Subcutaneous abdominal adipose tissue (tissue), 5 donors: ENCODE measurements around the gene OVCA2.

Experiments used
- H3K27ac ChIP-seq: one replicate; pipeline ENCODE4 v1.7.0; 2013; ENCODE audit warnings: low read depth, mild to moderate bottlenecking, inconsistent platforms, low read length, moderate library complexity
- H3K27me3 ChIP-seq, 5 donors: one replicate each; pipeline ENCODE4 v1.7.0; 2013; ENCODE audit warnings: low read length in 5 of 5, inconsistent platforms in 1 of 5; ENCODE audit not compliant: control insufficient read depth in 5 of 5, insufficient read depth in 4 of 5
- H3K36me3 ChIP-seq, 5 donors: one replicate each; pipeline ENCODE4 v1.7.0; 2013; ENCODE audit warnings: low read length in 5 of 5; ENCODE audit not compliant: control insufficient read depth in 5 of 5, insufficient read depth in 5 of 5
- H3K4me1 ChIP-seq, 5 donors: one replicate each; pipeline ENCODE4 v1.7.0; 2013; ENCODE audit warnings: low read length in 5 of 5, mild to moderate bottlenecking in 3 of 5, moderate library complexity in 1 of 5; ENCODE audit not compliant: control insufficient read depth in 5 of 5, insufficient read depth in 5 of 5
- H3K4me3 ChIP-seq, 5 donors: one replicate each; pipeline ENCODE4 v1.7.0; 2013; ENCODE audit warnings: low read length in 5 of 5, low read depth in 1 of 5
- H3K9ac ChIP-seq, 5 donors: one replicate each; pipeline ENCODE4 v1.7.0; 2013; ENCODE audit warnings: low read length in 5 of 5, mild to moderate bottlenecking in 4 of 5, moderate library complexity in 3 of 5
- H3K9me3 ChIP-seq, 5 donors: one replicate each; pipeline ENCODE4 v1.7.0; 2013; ENCODE audit warnings: low read length in 5 of 5; ENCODE audit not compliant: control insufficient read depth in 5 of 5
- donor health status: healthy.
- donor health status: healthy.
- donor health status: healthy.
- donor health status: healthy.
- donor health status: healthy.

OVCA2 gene

GRCh38 chr17:2051933-2052559 lies 10.2 kb downstream of the OVCA2 start:
- Histone ChIP-seq H3K4me1 (peaks cover 6 to 60% (median 34%) of the 10 kb centered on the region in 5 donors), H3K9me3 (no peaks in the 10 kb centered on the region), H3K27me3 (peaks cover 5 to 23% (median 20%) of the 10 kb centered on the region in 5 donors), H3K36me3 (peaks cover 0 to 3% (median 0%) of the 10 kb centered on the region in 5 donors), H3K4me3 (no peak overlapping the region), H3K27ac (no peak overlapping the region), H3K9ac (no peak overlapping the region)

GRCh38 chr17:2053380-2054261 lies 11.8 kb downstream of the OVCA2 start:
- H3K9me3 ChIP-seq = no peaks in the 10 kb centered on the region
- H3K4me1 ChIP-seq = peaks cover 6 to 75% (median 45%) of the 10 kb centered on the region in 5 donors
- H3K27me3 ChIP-seq = peaks cover 11 to 28% (median 27%) of the 10 kb centered on the region in 5 donors
- H3K36me3 ChIP-seq = peaks cover 0 to 7% (median 3%) of the 10 kb centered on the region in 5 donors
- H3K9ac ChIP-seq = no peak overlapping the region
- peak overlapping the region; percentile 46 for H3K27ac ChIP-seq
- peak overlapping the region in 4 of 5 donors; percentile 44 to 71 (median 63) for H3K4me3 ChIP-seq

- peak overlapping the region; percentile 44 to 71 (median 59) for H3K4me3 ChIP-seq
- H3K4me1 ChIP-seq = peaks cover 5 to 76% (median 42%) of the 10 kb centered on the region in 5 donors
- no peak overlapping the region for H3K9ac ChIP-seq
- H3K9me3 ChIP-seq = no peaks in the 10 kb centered on the region
- H3K27ac ChIP-seq = peak overlapping the region; percentile 46
- peaks cover 0 to 7% (median 3%) of the 10 kb centered on the region in 5 donors for H3K36me3 ChIP-seq
- H3K27me3 ChIP-seq = peaks cover 11 to 28% (median 27%) of the 10 kb centered on the region in 5 donors
These were observed 12.4 kb downstream of the OVCA2 start for GRCh38 chr17:2054262-2054511.

- peak within 1 kb of the TSS; percentile 62 for H3K27ac ChIP-seq
- H3K36me3 ChIP-seq = peaks cover 0 to 8% (median 7%) of the 10 kb centered on the region in 5 donors
- no peaks in the 10 kb centered on the region for H3K9me3 ChIP-seq
- peak within 1 kb of the TSS; percentile 47 to 75 (median 66) for H3K4me3 ChIP-seq
- H3K27me3 ChIP-seq = peaks cover 11 to 33% (median 27%) of the 10 kb centered on the region in 5 donors
- H3K9ac ChIP-seq = peak within 1 kb of the TSS in 2 of 5 donors; percentile 56 to 58
- H3K4me1 ChIP-seq = peaks cover 2 to 76% (median 43%) of the 10 kb centered on the region in 5 donors
These were observed 12.9 kb downstream of the OVCA2 start, which contains the start of gene HIC1 for GRCh38 chr17:2054512-2055291. HIC1 (plus strand) TSS chr17:2055103; CDS start chr17:2056691, 1,588 bp downstream.

DNA sequence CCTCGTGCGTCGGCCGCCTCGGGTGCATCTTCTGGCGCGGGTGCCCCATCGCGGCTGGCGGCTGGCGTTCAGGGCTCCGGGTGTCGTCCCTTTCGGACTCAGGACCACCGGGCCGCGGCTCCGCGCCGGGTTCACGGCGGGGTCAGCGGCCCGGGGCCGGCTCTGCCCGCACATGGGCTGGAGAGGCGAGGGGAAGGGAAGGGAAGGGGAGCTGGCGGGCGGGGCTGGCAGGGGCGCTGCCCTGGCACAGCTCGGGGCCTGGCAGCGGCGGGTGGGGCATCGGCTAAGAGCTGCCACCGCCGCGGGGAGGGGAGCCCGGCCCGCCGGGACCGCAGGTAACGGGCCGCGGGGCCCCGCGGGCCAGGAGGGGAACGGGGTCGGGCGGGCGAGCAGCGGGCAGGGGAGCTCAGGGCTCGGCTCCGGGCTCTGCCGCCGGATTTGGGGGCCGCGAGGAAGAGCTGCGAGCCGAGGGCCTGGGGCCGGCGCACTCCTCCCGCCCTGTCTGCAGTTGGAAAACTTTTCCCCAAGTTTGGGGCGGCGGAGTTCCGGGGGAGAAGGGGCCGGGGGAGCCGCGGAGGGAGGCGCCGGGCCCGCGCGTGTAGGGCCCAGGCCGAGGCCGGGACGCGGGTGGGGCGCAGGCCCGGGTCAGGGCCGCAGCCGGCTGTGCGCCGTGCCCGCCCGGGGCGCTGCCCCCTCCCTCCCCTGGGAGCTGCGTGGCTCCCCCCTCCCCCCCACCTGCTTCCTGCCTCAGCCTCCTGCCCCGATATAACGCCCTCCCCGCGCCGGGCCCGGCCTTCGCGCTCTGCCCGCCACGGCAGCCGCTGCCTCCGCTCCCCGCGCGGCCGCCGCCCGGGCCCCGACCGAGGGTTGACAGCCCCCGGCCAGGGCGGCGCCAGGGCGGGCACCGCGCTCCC lies 13.7 kb downstream of the OVCA2 start:
- Histone ChIP-seq H3K9ac (peak overlapping the region in 3 of 5 donors; percentile 56 to 68 (median 64)), H3K27me3 (peaks cover 11 to 40% (median 28%) of the 10 kb centered on the region in 5 donors), H3K9me3 (no peaks in the 10 kb centered on the region), H3K36me3 (peaks cover 0 to 17% (median 13%) of the 10 kb centered on the region in 5 donors), H3K4me3 (peak overlapping the region in 4 of 5 donors; percentile 56 to 75 (median 66)), H3K4me1 (peaks cover 4 to 83% (median 47%) of the 10 kb centered on the region in 5 donors), H3K27ac (peak overlapping the region; percentile 62)

GRCh38 chr17:2056206-2057174 lies 14.7 kb downstream of the OVCA2 start:
- Histone ChIP-seq H3K27me3 (peaks cover 9 to 45% (median 27%) of the 10 kb centered on the region in 5 donors), H3K4me3 (peak overlapping the region in 4 of 5 donors; percentile 56 to 75 (median 66)), H3K36me3 (peaks cover 0 to 26% (median 23%) of the 10 kb centered on the region in 5 donors), H3K9ac (peak overlapping the region in 3 of 5 donors; percentile 35 to 68 (median 64)), H3K27ac (peak overlapping the region; percentile 16), H3K9me3 (no peaks in the 10 kb centered on the region), H3K4me1 (peaks cover 8 to 84% (median 56%) of the 10 kb centered on the region in 5 donors)

GRCh38 chr17:2057175-2057759 lies 15.4 kb downstream of the OVCA2 start:
- Histone ChIP-seq H3K36me3 (peaks cover 0 to 29% (median 25%) of the 10 kb centered on the region in 5 donors), H3K4me1 (peaks cover 8 to 83% (median 56%) of the 10 kb centered on the region in 5 donors), H3K9me3 (no peaks in the 10 kb centered on the region), H3K27me3 (peaks cover 6 to 39% (median 22%) of the 10 kb centered on the region in 5 donors), H3K27ac (no peak overlapping the region), H3K4me3 (peak overlapping the region in 4 of 5 donors; percentile 27 to 75 (median 35)), H3K9ac (no peak overlapping the region)
